ENCODE measurements around the gene ASS1.

The ASS1 gene

GRCh38 chr9:130421802-130422276 lies 22.9 kb upstream of the ASS1 start:
- H3K4me3 ChIP-seq (ENCODE audit: low read depth, low read length): no peak overlapping the region
- no peaks in the 10 kb centered on the region for H3K27me3 ChIP-seq (ENCODE audit: control insufficient read depth, insufficient read depth, low read length)
- H3K9me3 ChIP-seq (ENCODE audit: control insufficient read depth, insufficient read depth, low read length): no peaks in the 10 kb centered on the region
- no peaks in the 10 kb centered on the region for H3K4me1 ChIP-seq (ENCODE audit: control insufficient read depth, insufficient read depth, low read length)
- no peaks in the 10 kb centered on the region for H3K36me3 ChIP-seq (ENCODE audit: control insufficient read depth, insufficient read depth, low read length)
- no peak overlapping the region for H3K9ac ChIP-seq (ENCODE audit: low read depth, low read length)

DNA sequence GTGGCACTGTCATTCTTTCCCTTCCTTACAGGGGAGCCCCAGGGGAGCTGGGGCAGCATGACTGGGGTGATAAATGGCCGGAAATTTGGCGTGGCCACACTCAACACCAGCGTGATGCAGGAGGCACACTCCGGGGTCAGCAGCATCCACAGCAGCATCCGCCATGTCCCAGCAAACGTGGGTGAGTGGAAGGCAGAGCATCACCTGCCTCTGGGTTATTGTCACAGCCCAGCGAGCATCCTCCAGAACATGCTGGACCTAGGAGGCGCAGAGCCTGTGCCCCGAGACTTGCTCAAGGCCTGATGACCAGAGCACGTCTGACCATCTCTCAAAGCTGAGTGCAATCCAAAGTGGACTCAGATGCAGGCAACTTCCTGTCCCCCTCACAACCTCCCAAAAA lies 22.2 kb upstream of the ASS1 start:
- Histone ChIP-seq H3K4me1 (ENCODE audit: control insufficient read depth, insufficient read depth, low read length) (no peaks in the 10 kb centered on the region), H3K9me3 (ENCODE audit: control insufficient read depth, insufficient read depth, low read length) (no peaks in the 10 kb centered on the region), H3K36me3 (ENCODE audit: control insufficient read depth, insufficient read depth, low read length) (no peaks in the 10 kb centered on the region), H3K4me3 (ENCODE audit: low read depth, low read length) (no peak overlapping the region), H3K9ac (ENCODE audit: low read depth, low read length) (no peak overlapping the region), H3K27me3 (ENCODE audit: control insufficient read depth, insufficient read depth, low read length) (no peaks in the 10 kb centered on the region)

GRCh38 chr9:130423272-130423671 lies 21.5 kb upstream of the ASS1 start:
- H3K27me3 ChIP-seq (ENCODE audit: control insufficient read depth, insufficient read depth, low read length): no peaks in the 10 kb centered on the region
- H3K4me1 ChIP-seq (ENCODE audit: control insufficient read depth, insufficient read depth, low read length): no peaks in the 10 kb centered on the region
- no peak overlapping the region for H3K4me3 ChIP-seq (ENCODE audit: low read depth, low read length)
- no peak overlapping the region for H3K9ac ChIP-seq (ENCODE audit: low read depth, low read length)
- H3K36me3 ChIP-seq (ENCODE audit: control insufficient read depth, insufficient read depth, low read length): no peaks in the 10 kb centered on the region
- H3K9me3 ChIP-seq (ENCODE audit: control insufficient read depth, insufficient read depth, low read length): no peaks in the 10 kb centered on the region

DNA sequence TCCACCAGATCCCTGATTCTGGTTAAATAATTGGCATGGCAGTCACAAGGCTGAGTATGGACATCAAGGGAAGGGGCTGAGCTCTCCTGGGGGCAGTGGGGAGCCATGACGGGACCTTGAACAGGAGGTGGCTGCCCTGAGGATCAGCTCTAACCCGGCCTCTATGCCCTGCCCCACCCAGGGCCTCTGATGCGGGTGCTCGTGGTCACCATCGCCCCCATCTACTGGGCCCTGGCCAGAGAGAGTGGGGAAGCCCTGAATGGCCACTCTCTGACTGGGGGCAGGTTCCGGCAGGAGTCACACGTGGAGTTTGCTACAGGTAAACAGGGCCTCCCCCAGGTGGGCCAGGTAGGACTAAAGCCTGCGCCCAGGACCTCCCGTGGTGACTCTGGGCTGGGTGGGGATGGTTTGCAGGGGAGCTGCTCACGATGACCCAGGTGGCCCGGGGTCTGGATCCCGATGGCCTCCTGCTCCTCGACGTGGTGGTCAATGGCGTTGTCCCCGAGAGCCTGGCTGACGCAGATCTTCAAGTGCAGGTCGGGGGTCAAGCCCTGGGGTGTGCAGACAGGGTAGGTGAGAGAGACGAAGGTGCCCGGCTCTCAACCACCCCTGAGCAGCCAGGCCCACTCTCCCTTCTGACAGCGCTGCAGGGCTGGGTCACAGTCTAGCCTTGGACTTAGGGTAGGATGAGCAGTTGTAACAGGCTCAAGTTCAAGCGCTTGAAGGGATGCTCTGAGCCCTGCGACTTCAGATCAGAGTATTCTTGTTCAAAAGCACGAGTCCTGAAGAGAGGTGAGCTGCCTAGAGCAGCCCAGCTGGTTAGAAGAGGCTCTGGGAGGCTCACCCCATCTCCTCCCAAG lies 19.9 kb upstream of the ASS1 start:
- Histone ChIP-seq H3K4me1 (ENCODE audit: control insufficient read depth, insufficient read depth, low read length) (no peaks in the 10 kb centered on the region), H3K9ac (ENCODE audit: low read depth, low read length) (no peak overlapping the region), H3K36me3 (ENCODE audit: control insufficient read depth, insufficient read depth, low read length) (no peaks in the 10 kb centered on the region), H3K9me3 (ENCODE audit: control insufficient read depth, insufficient read depth, low read length) (no peaks in the 10 kb centered on the region), H3K4me3 (ENCODE audit: low read depth, low read length) (no peak overlapping the region), H3K27me3 (ENCODE audit: control insufficient read depth, insufficient read depth, low read length) (no peaks in the 10 kb centered on the region)

DNA sequence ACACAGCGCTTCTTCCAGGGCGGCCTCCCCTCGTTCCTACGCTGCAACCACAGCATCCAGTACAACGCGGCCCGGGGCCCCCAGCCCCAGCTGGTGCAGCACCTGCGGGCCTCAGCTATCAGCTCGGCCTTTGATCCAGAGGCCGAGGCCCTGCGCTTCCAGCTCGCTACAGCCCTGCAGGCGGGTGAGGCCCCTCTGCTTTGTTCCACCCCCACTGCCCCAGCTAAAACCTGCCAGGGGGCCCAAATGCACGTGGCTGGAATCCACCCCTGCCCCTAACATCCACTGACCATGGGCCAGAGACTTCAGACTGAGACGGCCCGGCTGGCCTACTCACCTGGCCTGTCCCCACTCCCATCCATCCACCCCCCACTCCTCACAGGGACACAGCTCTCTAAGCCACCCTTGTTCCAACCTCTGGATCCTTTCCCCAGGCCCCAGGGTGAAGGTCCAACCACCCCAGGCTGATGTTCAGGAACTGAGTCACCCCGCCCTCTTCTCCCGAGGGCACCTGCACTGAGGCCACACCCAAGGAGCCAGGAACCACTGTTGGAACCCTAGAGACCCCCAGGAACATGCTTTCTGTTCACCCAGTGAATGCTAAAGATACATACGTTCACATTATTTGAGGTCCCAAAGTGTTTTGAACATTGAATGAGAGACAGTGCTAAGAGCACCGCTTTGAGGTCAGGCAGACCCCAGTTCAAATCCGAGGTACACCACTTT lies 18.9 kb upstream of the ASS1 start:
- Histone ChIP-seq H3K9ac (ENCODE audit: low read depth, low read length) (no peak overlapping the region), H3K4me3 (ENCODE audit: low read depth, low read length) (no peak overlapping the region), H3K9me3 (ENCODE audit: control insufficient read depth, insufficient read depth, low read length) (no peaks in the 10 kb centered on the region), H3K36me3 (ENCODE audit: control insufficient read depth, insufficient read depth, low read length) (peaks cover 4% of the 10 kb centered on the region), H3K4me1 (ENCODE audit: control insufficient read depth, insufficient read depth, low read length) (no peaks in the 10 kb centered on the region), H3K27me3 (ENCODE audit: control insufficient read depth, insufficient read depth, low read length) (no peaks in the 10 kb centered on the region)

DNA sequence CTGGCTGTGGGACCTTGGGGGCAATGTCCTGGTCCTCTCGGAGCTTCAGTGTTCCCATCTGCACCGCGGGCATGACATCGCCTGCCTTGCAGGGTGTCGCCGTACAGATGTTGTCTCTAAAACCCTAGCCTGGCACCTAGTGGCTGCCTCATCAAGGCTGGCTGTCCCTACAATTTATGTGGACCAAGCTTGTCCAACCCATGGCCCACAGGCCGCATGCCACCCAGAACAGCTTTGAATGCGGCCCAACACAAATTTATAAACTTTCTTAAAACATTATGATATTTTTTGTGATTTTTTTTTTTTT lies 18.3 kb upstream of the ASS1 start:
- Histone ChIP-seq H3K4me1 (ENCODE audit: control insufficient read depth, insufficient read depth, low read length) (no peaks in the 10 kb centered on the region), H3K4me3 (ENCODE audit: low read depth, low read length) (no peak overlapping the region), H3K36me3 (ENCODE audit: control insufficient read depth, insufficient read depth, low read length) (peaks cover 4% of the 10 kb centered on the region), H3K9ac (ENCODE audit: low read depth, low read length) (no peak overlapping the region), H3K27me3 (ENCODE audit: control insufficient read depth, insufficient read depth, low read length) (no peaks in the 10 kb centered on the region), H3K9me3 (ENCODE audit: control insufficient read depth, insufficient read depth, low read length) (no peaks in the 10 kb centered on the region)

GRCh38 chr9:130426883-130427282 lies 17.9 kb upstream of the ASS1 start:
- Histone ChIP-seq H3K27me3 (ENCODE audit: control insufficient read depth, insufficient read depth, low read length) (no peaks in the 10 kb centered on the region), H3K36me3 (ENCODE audit: control insufficient read depth, insufficient read depth, low read length) (peaks cover 4% of the 10 kb centered on the region), H3K4me3 (ENCODE audit: low read depth, low read length) (no peak overlapping the region), H3K4me1 (ENCODE audit: control insufficient read depth, insufficient read depth, low read length) (no peaks in the 10 kb centered on the region), H3K9ac (ENCODE audit: low read depth, low read length) (no peak overlapping the region), H3K9me3 (ENCODE audit: control insufficient read depth, insufficient read depth, low read length) (no peaks in the 10 kb centered on the region)

DNA sequence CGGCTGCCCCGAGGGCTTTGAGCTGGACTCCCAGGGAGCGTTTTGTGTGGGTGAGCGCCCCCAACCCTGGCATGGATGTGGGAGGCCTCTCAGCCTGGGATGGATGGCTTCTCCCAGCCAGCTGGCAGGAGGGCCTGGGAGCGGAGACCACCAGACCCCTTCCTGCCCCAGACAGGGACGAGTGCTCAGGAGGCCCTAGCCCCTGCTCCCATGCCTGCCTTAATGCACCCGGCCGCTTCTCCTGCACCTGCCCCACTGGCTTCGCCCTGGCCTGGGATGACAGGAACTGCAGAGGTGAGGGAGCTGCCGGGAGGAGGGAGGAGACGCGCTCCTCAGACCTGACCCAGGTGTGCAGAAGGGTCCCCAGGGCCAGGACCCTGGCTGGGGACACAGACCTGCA lies 17.4 kb upstream of the ASS1 start:
- peaks cover 1% of the 10 kb centered on the region for H3K27me3 ChIP-seq (ENCODE audit: control insufficient read depth, insufficient read depth, low read length)
- H3K9me3 ChIP-seq (ENCODE audit: control insufficient read depth, insufficient read depth, low read length): no peaks in the 10 kb centered on the region
- H3K4me3 ChIP-seq (ENCODE audit: low read depth, low read length): no peak overlapping the region
- no peaks in the 10 kb centered on the region for H3K4me1 ChIP-seq (ENCODE audit: control insufficient read depth, insufficient read depth, low read length)
- peaks cover 4% of the 10 kb centered on the region for H3K36me3 ChIP-seq (ENCODE audit: control insufficient read depth, insufficient read depth, low read length)
- no peak overlapping the region for H3K9ac ChIP-seq (ENCODE audit: low read depth, low read length)

GRCh38 chr9:130428086-130428665 lies 16.6 kb upstream of the ASS1 start:
- no peaks in the 10 kb centered on the region for H3K9me3 ChIP-seq (ENCODE audit: control insufficient read depth, insufficient read depth, low read length)
- H3K4me1 ChIP-seq (ENCODE audit: control insufficient read depth, insufficient read depth, low read length): no peaks in the 10 kb centered on the region
- peaks cover 9% of the 10 kb centered on the region for H3K27me3 ChIP-seq (ENCODE audit: control insufficient read depth, insufficient read depth, low read length)
- H3K4me3 ChIP-seq (ENCODE audit: low read depth, low read length): no peak overlapping the region
- H3K36me3 ChIP-seq (ENCODE audit: control insufficient read depth, insufficient read depth, low read length): peaks cover 4% of the 10 kb centered on the region
- H3K9ac ChIP-seq (ENCODE audit: low read depth, low read length): no peak overlapping the region

GRCh38 chr9:130429381-130429780 lies 15.4 kb upstream of the ASS1 start:
- Histone ChIP-seq H3K9ac (ENCODE audit: low read depth, low read length) (no peak overlapping the region), H3K36me3 (ENCODE audit: control insufficient read depth, insufficient read depth, low read length) (peaks cover 4% of the 10 kb centered on the region), H3K9me3 (ENCODE audit: control insufficient read depth, insufficient read depth, low read length) (no peaks in the 10 kb centered on the region), H3K4me3 (ENCODE audit: low read depth, low read length) (no peak overlapping the region), H3K4me1 (ENCODE audit: control insufficient read depth, insufficient read depth, low read length) (no peaks in the 10 kb centered on the region), H3K27me3 (ENCODE audit: control insufficient read depth, insufficient read depth, low read length) (peaks cover 19% of the 10 kb centered on the region)

GRCh38 chr9:130429831-130430230 lies 14.9 kb upstream of the ASS1 start:
- Histone ChIP-seq H3K9ac (ENCODE audit: low read depth, low read length) (no peak overlapping the region), H3K36me3 (ENCODE audit: control insufficient read depth, insufficient read depth, low read length) (peaks cover 4% of the 10 kb centered on the region), H3K4me1 (ENCODE audit: control insufficient read depth, insufficient read depth, low read length) (no peaks in the 10 kb centered on the region), H3K4me3 (ENCODE audit: low read depth, low read length) (no peak overlapping the region), H3K27me3 (ENCODE audit: control insufficient read depth, insufficient read depth, low read length) (peaks cover 22% of the 10 kb centered on the region), H3K9me3 (ENCODE audit: control insufficient read depth, insufficient read depth, low read length) (no peaks in the 10 kb centered on the region)

DNA sequence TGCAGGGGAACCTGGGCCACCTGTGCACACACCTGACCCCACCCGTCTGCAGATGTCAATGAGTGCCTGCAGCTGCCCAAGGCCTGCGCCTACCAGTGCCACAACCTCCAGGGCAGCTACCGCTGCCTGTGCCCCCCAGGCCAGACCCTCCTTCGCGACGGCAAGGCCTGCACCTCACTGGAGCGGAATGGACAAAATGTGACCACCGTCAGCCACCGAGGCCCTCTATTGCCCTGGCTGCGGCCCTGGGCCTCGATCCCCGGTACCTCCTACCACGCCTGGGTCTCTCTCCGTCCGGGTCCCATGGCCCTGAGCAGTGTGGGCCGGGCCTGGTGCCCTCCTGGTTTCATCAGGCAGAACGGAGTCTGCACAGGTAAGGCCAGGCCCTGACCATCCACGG lies 14.5 kb upstream of the ASS1 start:
- Histone ChIP-seq H3K27me3 (ENCODE audit: control insufficient read depth, insufficient read depth, low read length) (peaks cover 22% of the 10 kb centered on the region), H3K4me3 (ENCODE audit: low read depth, low read length) (no peak overlapping the region), H3K36me3 (ENCODE audit: control insufficient read depth, insufficient read depth, low read length) (peaks cover 4% of the 10 kb centered on the region), H3K4me1 (ENCODE audit: control insufficient read depth, insufficient read depth, low read length) (no peaks in the 10 kb centered on the region), H3K9me3 (ENCODE audit: control insufficient read depth, insufficient read depth, low read length) (no peaks in the 10 kb centered on the region), H3K9ac (ENCODE audit: low read depth, low read length) (no peak overlapping the region)
